Peyer's patch (tissue), 4 donors: ENCODE measurements around the gene ANXA6.

ENCODE experiments used
- CTCF ChIP-seq, 6 experiments: fragments of 450-650 bp in 4 of 6; fragments of 200-600 bp in 2 of 6; sonication (generic) in 1 of 6; IDR thresholded peaks; one replicate each; pipeline ENCODE4 v1.5.1; 2017 to 2019; ENCODE audit warnings: antibody characterized with exemption in 6 of 6, mild to moderate bottlenecking in 3 of 6, moderate library complexity in 1 of 6
- POLR2A ChIP-seq, 2 donors: fragments of 450-650 bp; IDR thresholded peaks; one replicate each; pipeline ENCODE4 v1.5.1; 2017; ENCODE audit warnings: antibody characterized with exemption in 2 of 2, mild to moderate bottlenecking in 2 of 2, moderate library complexity in 2 of 2

GRCh38 chr5:151060742-151061141 is 96.8 kb downstream of the ANXA6 start:
- no peak for TF ChIP-seq CTCF (IDR thresholded peaks at IDR 0.05)
- TF ChIP-seq POLR2A (IDR thresholded peaks at IDR 0.05), result no peak
